ENCODE data around the gene SUPT20HL2.

SUPT20HL2 gene

GRCh38 chrX:24293412-24293811 lies 20.5 kb downstream of the SUPT20HL2 start:
- H3K27me3 ChIP-seq (replicated peaks; ENCODE audit: control insufficient read depth, insufficient read depth, low read length, poor library complexity, severe bottlenecking) = no peaks in the 10 kb centered on the region
- H3K36me3 ChIP-seq (ENCODE audit: control insufficient read depth, insufficient read depth, low read length) = no peaks in the 10 kb centered on the region
- no peaks in the 10 kb centered on the region for H3K4me1 ChIP-seq (ENCODE audit: control insufficient read depth, insufficient read depth, low read length, poor library complexity, severe bottlenecking)
- H3K4me3 ChIP-seq (ENCODE audit: insufficient read depth, low read depth, low read length, poor library complexity, severe bottlenecking) = no peak overlapping the region
- no peaks in the 10 kb centered on the region for H3K9me3 ChIP-seq (ENCODE audit: control insufficient read depth, low read length)
- H3K27ac ChIP-seq (ENCODE audit: insufficient read depth, low read length, poor library complexity, severe bottlenecking) = no peak overlapping the region
- no peak for DNase-seq

GRCh38 chrX:24292353-24292752 lies 21.5 kb downstream of the SUPT20HL2 start:
- Histone ChIP-seq H3K36me3 (ENCODE audit: control insufficient read depth, insufficient read depth, low read length) (no peaks in the 10 kb centered on the region), H3K9me3 (ENCODE audit: control insufficient read depth, low read length) (no peaks in the 10 kb centered on the region), H3K4me1 (ENCODE audit: control insufficient read depth, insufficient read depth, low read length, poor library complexity, severe bottlenecking) (no peaks in the 10 kb centered on the region), H3K27me3 (replicated peaks; ENCODE audit: control insufficient read depth, insufficient read depth, low read length, poor library complexity, severe bottlenecking) (no peaks in the 10 kb centered on the region), H3K4me3 (ENCODE audit: insufficient read depth, low read depth, low read length, poor library complexity, severe bottlenecking) (no peak overlapping the region), H3K27ac (ENCODE audit: insufficient read depth, low read length, poor library complexity, severe bottlenecking) (no peak overlapping the region)
- DNase-seq = no peak

- Histone ChIP-seq H3K27ac (ENCODE audit: insufficient read depth, low read length, poor library complexity, severe bottlenecking) (no peak overlapping the region), H3K4me1 (ENCODE audit: control insufficient read depth, insufficient read depth, low read length, poor library complexity, severe bottlenecking) (no peaks in the 10 kb centered on the region), H3K9me3 (ENCODE audit: control insufficient read depth, low read length) (no peaks in the 10 kb centered on the region), H3K36me3 (ENCODE audit: control insufficient read depth, insufficient read depth, low read length) (no peaks in the 10 kb centered on the region), H3K27me3 (replicated peaks; ENCODE audit: control insufficient read depth, insufficient read depth, low read length, poor library complexity, severe bottlenecking) (no peaks in the 10 kb centered on the region), H3K4me3 (ENCODE audit: insufficient read depth, low read depth, low read length, poor library complexity, severe bottlenecking) (no peak overlapping the region)
- no peak for DNase-seq
Measured at GRCh38 chrX:24285082-24285481, 28.8 kb downstream of the SUPT20HL2 start.

- Histone ChIP-seq H3K4me3 (ENCODE audit: insufficient read depth, low read depth, low read length, poor library complexity, severe bottlenecking) (no peak overlapping the region), H3K27me3 (replicated peaks; ENCODE audit: control insufficient read depth, insufficient read depth, low read length, poor library complexity, severe bottlenecking) (no peaks in the 10 kb centered on the region), H3K36me3 (ENCODE audit: control insufficient read depth, insufficient read depth, low read length) (no peaks in the 10 kb centered on the region), H3K9me3 (ENCODE audit: control insufficient read depth, low read length) (no peaks in the 10 kb centered on the region), H3K27ac (ENCODE audit: insufficient read depth, low read length, poor library complexity, severe bottlenecking) (no peak overlapping the region), H3K4me1 (ENCODE audit: control insufficient read depth, insufficient read depth, low read length, poor library complexity, severe bottlenecking) (no peaks in the 10 kb centered on the region)
- DNase-seq = no peak
Measured at GRCh38 chrX:24283127-24283794, 30.6 kb downstream of the SUPT20HL2 start.

GRCh38 chrX:24282381-24283126 lies 31.3 kb downstream of the SUPT20HL2 start:
- Histone ChIP-seq H3K9me3 (ENCODE audit: control insufficient read depth, low read length) (no peaks in the 10 kb centered on the region), H3K27ac (ENCODE audit: insufficient read depth, low read length, poor library complexity, severe bottlenecking) (no peak overlapping the region), H3K27me3 (replicated peaks; ENCODE audit: control insufficient read depth, insufficient read depth, low read length, poor library complexity, severe bottlenecking) (no peaks in the 10 kb centered on the region)

GRCh38 chrX:24277405-24277804 lies 36.5 kb downstream of the SUPT20HL2 start:
- no peaks in the 10 kb centered on the region for H3K36me3 ChIP-seq (ENCODE audit: control insufficient read depth, insufficient read depth, low read length)
- no peaks in the 10 kb centered on the region for H3K4me1 ChIP-seq (ENCODE audit: control insufficient read depth, insufficient read depth, low read length, poor library complexity, severe bottlenecking)
- DNase-seq = no peak

More at GRCh38 chrX:24282381-24283126, 31.3 kb downstream of the SUPT20HL2 start:
- Histone ChIP-seq H3K36me3 (ENCODE audit: control insufficient read depth, insufficient read depth, low read length) (no peaks in the 10 kb centered on the region), H3K4me3 (ENCODE audit: insufficient read depth, low read depth, low read length, poor library complexity, severe bottlenecking) (no peak overlapping the region), H3K4me1 (ENCODE audit: control insufficient read depth, insufficient read depth, low read length, poor library complexity, severe bottlenecking) (no peaks in the 10 kb centered on the region)
- DNase-seq = no peak

GRCh38 chrX:24276015-24276414 lies 37.9 kb downstream of the SUPT20HL2 start:
- Histone ChIP-seq H3K9me3 (ENCODE audit: control insufficient read depth, low read length) (no peaks in the 10 kb centered on the region), H3K27ac (ENCODE audit: insufficient read depth, low read length, poor library complexity, severe bottlenecking) (no peak overlapping the region), H3K36me3 (ENCODE audit: control insufficient read depth, insufficient read depth, low read length) (no peaks in the 10 kb centered on the region), H3K4me1 (ENCODE audit: control insufficient read depth, insufficient read depth, low read length, poor library complexity, severe bottlenecking) (no peaks in the 10 kb centered on the region), H3K4me3 (ENCODE audit: insufficient read depth, low read depth, low read length, poor library complexity, severe bottlenecking) (no peak overlapping the region), H3K27me3 (replicated peaks; ENCODE audit: control insufficient read depth, insufficient read depth, low read length, poor library complexity, severe bottlenecking) (no peaks in the 10 kb centered on the region)
- DNase-seq = no peak

More at GRCh38 chrX:24277405-24277804, 36.5 kb downstream of the SUPT20HL2 start:
- H3K4me3 ChIP-seq (ENCODE audit: insufficient read depth, low read depth, low read length, poor library complexity, severe bottlenecking) = no peak overlapping the region
- H3K27ac ChIP-seq (ENCODE audit: insufficient read depth, low read length, poor library complexity, severe bottlenecking) = no peak overlapping the region
- H3K9me3 ChIP-seq (ENCODE audit: control insufficient read depth, low read length) = no peaks in the 10 kb centered on the region
- no peaks in the 10 kb centered on the region for H3K27me3 ChIP-seq (replicated peaks; ENCODE audit: control insufficient read depth, insufficient read depth, low read length, poor library complexity, severe bottlenecking)

- no peaks in the 10 kb centered on the region for H3K27me3 ChIP-seq (replicated peaks; ENCODE audit: control insufficient read depth, insufficient read depth, low read length, poor library complexity, severe bottlenecking)
- no peaks in the 10 kb centered on the region for H3K9me3 ChIP-seq (ENCODE audit: control insufficient read depth, low read length)
- H3K27ac ChIP-seq (ENCODE audit: insufficient read depth, low read length, poor library complexity, severe bottlenecking) = no peak overlapping the region
- H3K4me3 ChIP-seq (ENCODE audit: insufficient read depth, low read depth, low read length, poor library complexity, severe bottlenecking) = no peak overlapping the region
- no peaks in the 10 kb centered on the region for H3K4me1 ChIP-seq (ENCODE audit: control insufficient read depth, insufficient read depth, low read length, poor library complexity, severe bottlenecking)
- DNase-seq = no peak
- no peaks in the 10 kb centered on the region for H3K36me3 ChIP-seq (ENCODE audit: control insufficient read depth, insufficient read depth, low read length)
Measured at GRCh38 chrX:24271262-24271661, 42.6 kb downstream of the SUPT20HL2 start.

- no peak for DNase-seq
- H3K27ac ChIP-seq (ENCODE audit: insufficient read depth, low read length, poor library complexity, severe bottlenecking) = no peak overlapping the region
- no peaks in the 10 kb centered on the region for H3K4me1 ChIP-seq (ENCODE audit: control insufficient read depth, insufficient read depth, low read length, poor library complexity, severe bottlenecking)
- H3K9me3 ChIP-seq (ENCODE audit: control insufficient read depth, low read length) = no peaks in the 10 kb centered on the region
- no peaks in the 10 kb centered on the region for H3K36me3 ChIP-seq (ENCODE audit: control insufficient read depth, insufficient read depth, low read length)
- no peaks in the 10 kb centered on the region for H3K27me3 ChIP-seq (replicated peaks; ENCODE audit: control insufficient read depth, insufficient read depth, low read length, poor library complexity, severe bottlenecking)
- H3K4me3 ChIP-seq (ENCODE audit: insufficient read depth, low read depth, low read length, poor library complexity, severe bottlenecking) = no peak overlapping the region
Measured at GRCh38 chrX:24268786-24269185, 45.1 kb downstream of the SUPT20HL2 start.

GRCh38 chrX:24266996-24267395 lies 46.9 kb downstream of the SUPT20HL2 start:
- DNase-seq = no peak
- H3K27me3 ChIP-seq (replicated peaks; ENCODE audit: control insufficient read depth, insufficient read depth, low read length, poor library complexity, severe bottlenecking) = no peaks in the 10 kb centered on the region

More at GRCh38 chrX:24266996-24267395, 46.9 kb downstream of the SUPT20HL2 start:
- H3K4me1 ChIP-seq (ENCODE audit: control insufficient read depth, insufficient read depth, low read length, poor library complexity, severe bottlenecking) = no peaks in the 10 kb centered on the region
- H3K27ac ChIP-seq (ENCODE audit: insufficient read depth, low read length, poor library complexity, severe bottlenecking) = no peak overlapping the region
- no peaks in the 10 kb centered on the region for H3K36me3 ChIP-seq (ENCODE audit: control insufficient read depth, insufficient read depth, low read length)
- no peak overlapping the region for H3K4me3 ChIP-seq (ENCODE audit: insufficient read depth, low read depth, low read length, poor library complexity, severe bottlenecking)
- H3K9me3 ChIP-seq (ENCODE audit: control insufficient read depth, low read length) = no peaks in the 10 kb centered on the region

All from effector memory CD4-positive, alpha-beta T cell (primary cell).